H1 (cell line): Measurements from ENCODE around the gene CWC15. TPM values are rescaled to one million over a fixed set of nuclear protein-coding genes. Genes with fewer than 3 reads are reported as not detected.

Experiments used
- CTCF ChIA-PET: fragments of 300-600 bp; sonication (Branson Sonifier 250); formaldehyde crosslinking; loops from one replicate; lab custom pipeline; 2021; ENCODE audit not compliant: partially characterized antibody; lab: Charles Lee
- POLR2A ChIA-PET: fragments of 300-600 bp; sonication (Branson Sonifier 250); formaldehyde crosslinking; loops from one replicate; lab custom pipeline; 2021; ENCODE audit warnings: inconsistent platforms; ENCODE audit not compliant: partially characterized antibody; lab: Charles Lee
- DNase-seq, 2 experiments: peaks; one replicate each; pipeline versions ENCODE4 v3.0.0 to v3.0.0-alpha.2; 2010 to 2022; ENCODE audit warnings: low spot score in 2 of 2, low read depth in 1 of 2, mixed read lengths in 1 of 2
- FAIRE-seq: peaks from 2 replicates; lab custom pipeline; 2011; peaks lifted over from hg19 to GRCh38; lab: Jason Lieb, UNC
- H2AFZ ChIP-seq: 2 replicates; pipeline ENCODE4 v1.8.1; 2012; ENCODE audit warnings: low read length, inconsistent platforms
- H2AK5ac ChIP-seq: 2 replicates; pipeline ENCODE4 v1.6.1; 2013; ENCODE audit warnings: low read depth, low read length
- H2BK120ac ChIP-seq: replicated peaks from 2 replicates; pipeline ENCODE3; 2013; ENCODE audit warnings: low read depth, low read length, inconsistent platforms
- H2BK12ac ChIP-seq: 2 replicates; pipeline ENCODE4 v1.6.1; 2013; ENCODE audit warnings: low read depth, low read length
- H2BK15ac ChIP-seq: 2 replicates; pipeline ENCODE4 v1.6.1; 2013; ENCODE audit warnings: low read length
- H2BK20ac ChIP-seq: 2 replicates; pipeline ENCODE4 v1.6.1; 2013; ENCODE audit warnings: low read length
- H2BK5ac ChIP-seq: 2 replicates; pipeline ENCODE4 v1.6.1; 2013; ENCODE audit warnings: low read depth, low read length
- H3K14ac ChIP-seq: 2 replicates; pipeline ENCODE4 v1.6.1; 2013; ENCODE audit warnings: inconsistent platforms; ENCODE audit not compliant: insufficient read length
- H3K18ac ChIP-seq: 2 replicates; pipeline ENCODE4 v1.6.1; 2013; ENCODE audit warnings: low read length; ENCODE audit errors: extremely low read depth
- H3K23ac ChIP-seq: 2 replicates; pipeline ENCODE4 v1.6.1; 2013; ENCODE audit warnings: inconsistent platforms; ENCODE audit not compliant: insufficient read length
- H3K23me2 ChIP-seq: 2 replicates; pipeline ENCODE4 v1.6.1; 2013; ENCODE audit warnings: low read depth, low read length
- H3K27ac ChIP-seq: 2 replicates; pipeline ENCODE4 v1.6.1; 2011; ENCODE audit warnings: low read depth, low read length, inconsistent platforms
- H3K27me3 ChIP-seq, 4 experiments: replicated peaks in 1 of 4; 1 replicate in 1 of 4; 2 replicates in 3 of 4; pipeline versions ENCODE4 v1.6.1 to v1.8.1; 2011 to 2013; ENCODE audit warnings: low read length in 3 of 4, mild to moderate bottlenecking in 3 of 4, inconsistent platforms in 2 of 4, mixed read lengths in 2 of 4, moderate library complexity in 1 of 4; ENCODE audit not compliant: control insufficient read depth in 3 of 4, insufficient read depth in 3 of 4; ENCODE audit errors: extremely low read depth in 1 of 4
- H3K36me3 ChIP-seq, 4 experiments: 2 replicates each; pipeline versions ENCODE4 v1.6.1 to v1.8.1; 2011 to 2013; ENCODE audit warnings: mild to moderate bottlenecking in 4 of 4, low read length in 3 of 4, moderate library complexity in 2 of 4, control low read depth in 1 of 4, inconsistent platforms in 1 of 4; ENCODE audit not compliant: insufficient read depth in 4 of 4, control insufficient read depth in 2 of 4
- H3K4ac ChIP-seq: replicated peaks from 2 replicates; pipeline ENCODE3; 2013; ENCODE audit warnings: low read length, low read depth, mixed read lengths, inconsistent platforms; ENCODE audit not compliant: insufficient read length
- H3K4me1 ChIP-seq, 4 experiments: replicated peaks in 1 of 4; 1 replicate in 1 of 4; 2 replicates in 3 of 4; pipeline versions ENCODE4 v1.6.1 to v1.8.1; 2011 to 2013; ENCODE audit warnings: low read length in 3 of 4, inconsistent platforms in 2 of 4, mixed read lengths in 1 of 4; ENCODE audit not compliant: insufficient read depth in 4 of 4, control insufficient read depth in 3 of 4
- H3K4me2 ChIP-seq, 2 experiments: 2 replicates each; pipeline versions ENCODE4 v1.6.1 to v1.8.1; 2011 to 2013; ENCODE audit warnings: low read depth in 2 of 2, low read length in 2 of 2, control low read depth in 1 of 2, inconsistent platforms in 1 of 2, mild to moderate bottlenecking in 1 of 2; ENCODE audit not compliant: insufficient read depth in 1 of 2
- H3K4me3 ChIP-seq, 4 experiments: fragments of 200-600, 300-600 bp in 1 of 4; sonication (generic), shearing (Covaris generic), sonication (Bioruptor Twin) in 1 of 4; 2 replicates each; pipeline versions ENCODE4 v1.5.1 to v1.8.1; 2011 to 2016; ENCODE audit warnings: low read length in 4 of 4, low read depth in 3 of 4, control low read depth in 2 of 4, inconsistent platforms in 2 of 4, mild to moderate bottlenecking in 2 of 4, mixed read lengths in 1 of 4, moderate library complexity in 1 of 4; ENCODE audit not compliant: insufficient read depth in 2 of 4; ENCODE audit errors: extremely low read depth in 1 of 4
- H3K56ac ChIP-seq: replicated peaks from 2 replicates; pipeline ENCODE3; 2013; ENCODE audit warnings: low read depth, mild to moderate bottlenecking, mixed read lengths, low read length, inconsistent platforms; ENCODE audit not compliant: insufficient read length
- H3K79me1 ChIP-seq: 2 replicates; pipeline ENCODE4 v1.6.1; 2013; ENCODE audit warnings: low read depth, low read length, control low read depth
- H3K79me2 ChIP-seq, 2 experiments: 2 replicates each; pipeline versions ENCODE4 v1.6.1 to v1.8.1; 2012 to 2013; ENCODE audit warnings: low read length in 2 of 2, mild to moderate bottlenecking in 2 of 2, inconsistent platforms in 1 of 2; ENCODE audit not compliant: insufficient read depth in 2 of 2, control insufficient read depth in 1 of 2
- H3K9ac ChIP-seq, 4 experiments: replicated peaks in 1 of 4; 1 replicate in 1 of 4; 2 replicates in 3 of 4; pipeline versions ENCODE4 v1.6.1 to v1.8.1; 2011 to 2013; ENCODE audit warnings: low read depth in 3 of 4, low read length in 3 of 4, control low read depth in 2 of 4, mild to moderate bottlenecking in 2 of 4, moderate library complexity in 2 of 4, inconsistent platforms in 1 of 4; ENCODE audit errors: extremely low read depth in 1 of 4
- H3K9me3 ChIP-seq, 2 experiments: 2 replicates each; pipeline versions ENCODE4 v1.6.1 to v1.8.1; 2012 to 2013; ENCODE audit warnings: mild to moderate bottlenecking in 2 of 2, moderate library complexity in 2 of 2, control low read depth in 1 of 2, inconsistent platforms in 1 of 2, low read depth in 1 of 2, low read length in 1 of 2, mixed read lengths in 1 of 2; ENCODE audit not compliant: insufficient read depth in 2 of 2
- H4K20me1 ChIP-seq, 2 experiments: replicated peaks in 1 of 2; 2 replicates each; pipeline versions ENCODE3 to v1.8.1; 2011 to 2013; ENCODE audit warnings: inconsistent platforms in 2 of 2, low read length in 2 of 2, mild to moderate bottlenecking in 1 of 2; ENCODE audit not compliant: insufficient read depth in 2 of 2, control insufficient read depth in 1 of 2
- H4K5ac ChIP-seq: 2 replicates; pipeline ENCODE4 v1.6.1; 2013; ENCODE audit warnings: low read length, low read depth, mixed read lengths, inconsistent platforms; ENCODE audit not compliant: insufficient read length
- H4K8ac ChIP-seq: 2 replicates; pipeline ENCODE4 v1.8.0; 2013; ENCODE audit warnings: mild to moderate bottlenecking, moderate library complexity, low read length, inconsistent platforms; ENCODE audit not compliant: insufficient read depth; ENCODE audit errors: extremely low read depth
- H4K91ac ChIP-seq: replicated peaks from 2 replicates; pipeline ENCODE3; 2013; ENCODE audit warnings: low read length, mixed read lengths, inconsistent platforms; ENCODE audit not compliant: insufficient read length
- BRCA1 ChIP-seq: IDR thresholded peaks from 2 replicates; pipeline ENCODE4 v1.6.1; 2012; ENCODE audit warnings: low read depth, low read length, improper control_type of control experiment
- CHD1 ChIP-seq: IDR thresholded peaks from 2 replicates; pipeline ENCODE4 v1.6.1; 2012; ENCODE audit warnings: low read depth, low read length, improper control_type of control experiment
- JUN ChIP-seq: IDR thresholded peaks from 2 replicates; pipeline ENCODE4 v1.6.1; 2011; ENCODE audit warnings: low read depth, mild to moderate bottlenecking, improper control_type of control experiment, low read length
- KDM4A ChIP-seq: IDR thresholded peaks from one replicate; pipeline ENCODE4 v1.7.1; 2012; ENCODE audit warnings: low read depth, mild to moderate bottlenecking, moderate library complexity, low read length, inconsistent platforms; ENCODE audit not compliant: severe bottlenecking
- POLR2A ChIP-seq, 2 experiments: IDR thresholded peaks; 1 replicate in 1 of 2; 2 replicates in 1 of 2; pipeline ENCODE4 v1.6.1; 2011; ENCODE audit warnings: low read depth in 2 of 2, low read length in 2 of 2, mild to moderate bottlenecking in 2 of 2; ENCODE audit errors: control extremely low read depth in 1 of 2
- WGBS, 2 experiments: shearing (Covaris generic) in 1 of 2; methylation state at CpG; one replicate each; pipeline versions ENCODE4 v1.1.6 to v1.1.7; 2013 to 2015; ENCODE audit warnings: low lambda C conversion rate in 2 of 2, mixed read lengths in 2 of 2, inconsistent platforms in 1 of 2, low coverage in 1 of 2, missing lambda C conversion rate in 1 of 2; ENCODE audit not compliant: insufficient replicate concordance in 2 of 2, insufficient coverage in 1 of 2, insufficient read length in 1 of 2; ENCODE audit errors: extremely low coverage in 1 of 2, missing lambda C conversion rate in 1 of 2; 5-methylcytosine and 5-hydroxymethylcytosine counted together
- polyA plus RNA-seq, 7 experiments: library from polyadenylated mRNA; depleted of rRNA in 3 of 7; stranded (reverse) in 5 of 7; unstranded in 2 of 7; fragments of >200 nt in 5 of 7; fragments of 200-250 nt in 2 of 7; gene quantifications; 1 replicate in 5 of 7; 2 replicates in 1 of 7; 4 replicates in 1 of 7; pipeline versions ENCODE4 v1.2.1 to v1.2.3, GENCODE V29; 2011 to 2013; ENCODE audit warnings: missing spikeins in 2 of 7, mixed read lengths in 2 of 7
- total RNA-seq: library from RNA; stranded (reverse); fragmentation: NEBNext Ultra II Directional; extraction: Animal tissue kit (Norgen Biotek cat#: 25700); gene quantifications from 2 replicates; pipeline ENCODE4 v1.2.1, GENCODE V29; 2021

CWC15 gene
- total and polyA plus RNA-seq, 2 of the 8 experiments (the other 6 are each of a cell fraction or from before 2014, with no cell fraction given) = 15.7 to 59.4 TPM

- FAIRE-seq = no peak
- H3K56ac ChIP-seq = no peak overlapping the region
- POLR2A ChIA-PET = no interaction called here
- H4K91ac ChIP-seq = no peak overlapping the region
- no peak overlapping the region for H2BK20ac ChIP-seq
- no peak overlapping the region for H2BK12ac ChIP-seq
- H4K8ac ChIP-seq = no peak overlapping the region
- no peaks in the 10 kb centered on the region for H4K20me1 ChIP-seq
- no peak overlapping the region for H2AFZ ChIP-seq
- H3K36me3 ChIP-seq = no peaks in the 10 kb centered on the region
- no peaks in the 10 kb centered on the region for H3K27me3 ChIP-seq
- TF ChIP-seq BRCA1 (no peak), KDM4A (no peak), POLR2A (IDR thresholded peaks at IDR 0.05; ENCODE audit: control extremely low read depth in 1 of 2, low read depth in 2 of 2, low read length in 2 of 2) (no peak), JUN (no peak), CHD1 (no peak)
- 88% methylated on average over 2 of the region's 2 CpGs; no CpG with 5 or more reads in 1 of the 2 experiments for WGBS, 2 experiments
- peaks cover 0 to 6% (median 4%) of the 10 kb centered on the region in 4 experiments; a peak in 3 of 7 replicates for H3K4me1 ChIP-seq
- H3K23me2 ChIP-seq = no peaks in the 10 kb centered on the region; the same call in 1 of the 2 replicates
- no peak overlapping the region for H4K5ac ChIP-seq
- no peak overlapping the region for H2BK5ac ChIP-seq
- H2BK15ac ChIP-seq = no peak overlapping the region
- H2AK5ac ChIP-seq = no peak overlapping the region
- no peak for DNase-seq
- no peak overlapping the region for H3K14ac ChIP-seq
- H3K4me2 ChIP-seq = no peak overlapping the region
- no peak overlapping the region for H3K23ac ChIP-seq
- no peaks in the 10 kb centered on the region for H3K79me2 ChIP-seq
- no peak overlapping the region for H3K4me3 ChIP-seq
- no peak overlapping the region for H3K4ac ChIP-seq
- CTCF ChIA-PET = no interaction called here
- no peak overlapping the region for H3K27ac ChIP-seq
- no peak overlapping the region for H3K9ac ChIP-seq
- no peak overlapping the region for H2BK120ac ChIP-seq
- H3K18ac ChIP-seq = no peak overlapping the region
- H3K9me3 ChIP-seq = no peaks in the 10 kb centered on the region
- no peaks in the 10 kb centered on the region; the same call in 1 of the 2 replicates for H3K79me1 ChIP-seq
Measured at GRCh38 chr11:94939346-94939745, 34.0 kb downstream of the CWC15 start.
